A673 (cell line): ENCODE data around the gene PPARA. TPM values are rescaled to one million over a fixed set of nuclear protein-coding genes. Genes with fewer than 3 reads are reported as not detected.

Experiments
- BruUV-seq: library from RNA; stranded (reverse); fragments of 400-500 nt; replicated peaks from 2 replicates; lab custom pipeline; 2021; lab: Mats Ljungman, UMichigan
- CTCF ChIA-PET: fragments of 300-600 bp; sonication (Branson Sonifier 250); formaldehyde crosslinking; loops from one replicate; lab custom pipeline; 2022; ENCODE audit warnings: antibody characterized with exemption; lab: Charles Lee
- POLR2A ChIA-PET: fragments of 300-600 bp; sonication (Branson Sonifier 250); formaldehyde crosslinking; loops from one replicate; lab custom pipeline; 2022; ENCODE audit warnings: antibody characterized with exemption; ENCODE audit not compliant: low non-redundant PET; lab: Charles Lee
- DNase-seq: peaks from one replicate; pipeline ENCODE4 v3.0.0-alpha.2; 2015; ENCODE audit warnings: low spot score
- H3K27ac ChIP-seq: fragments of 200-600 bp; sonication (generic); 2 replicates; pipeline ENCODE4 v1.5.1; 2016; ENCODE audit warnings: mixed run types, low read depth, mild to moderate bottlenecking, mixed read lengths, antibody characterized with exemption, low read length; ENCODE audit not compliant: poor library complexity, severe bottlenecking
- H3K27me3 ChIP-seq: fragments of 200-600 bp; sonication (generic); replicated peaks from 2 replicates; pipeline ENCODE4 v1.6.1; 2017; ENCODE audit warnings: mixed run types, low read depth, mild to moderate bottlenecking, mixed read lengths, antibody characterized with exemption, low read length; ENCODE audit not compliant: insufficient read depth, poor library complexity
- H3K36me3 ChIP-seq: fragments of 200-600 bp; sonication (generic); 2 replicates; pipeline ENCODE4 v1.6.1; 2016; ENCODE audit warnings: mixed run types, mild to moderate bottlenecking, mixed read lengths, antibody characterized with exemption, low read length; ENCODE audit not compliant: insufficient read depth, poor library complexity, severe bottlenecking
- H3K4me1 ChIP-seq: fragments of 200-600 bp; sonication (generic); 2 replicates; pipeline ENCODE4 v1.6.1; 2017; ENCODE audit warnings: mixed run types, mild to moderate bottlenecking, mixed read lengths, antibody characterized with exemption, low read length; ENCODE audit not compliant: insufficient read depth, poor library complexity, severe bottlenecking
- H3K4me3 ChIP-seq: fragments of 200-600 bp; sonication (generic); 2 replicates; pipeline ENCODE4 v1.5.1; 2016; ENCODE audit warnings: low read depth, mixed run types, mild to moderate bottlenecking, mixed read lengths, low read length; ENCODE audit not compliant: poor library complexity, severe bottlenecking
- H3K9me3 ChIP-seq: fragments of 200-600 bp; sonication (generic); 2 replicates; pipeline ENCODE4 v1.6.1; 2016; ENCODE audit warnings: mixed run types, low read depth, mild to moderate bottlenecking, mixed read lengths, antibody characterized with exemption, low read length; ENCODE audit not compliant: poor library complexity, severe bottlenecking
- EZH2 ChIP-seq: fragments of 200-600 bp; sonication (generic); IDR thresholded peaks from 2 replicates; pipeline ENCODE4 v1.6.1; 2017; ENCODE audit warnings: borderline replicate concordance, low read depth, mild to moderate bottlenecking, mixed read lengths, antibody characterized with exemption, low read length; ENCODE audit not compliant: poor library complexity, severe bottlenecking
- intact Hi-C: fragments of 100-400 bp; cut with micrococcal nuclease; formaldehyde crosslinking; loops from one replicate; pipeline ENCODE4 v1.10.0; 2022; ENCODE audit not compliant: unreplicated experiment
- total RNA-seq: library from RNA; stranded (reverse); gene quantifications from 2 replicates; pipeline ENCODE4 v1.2.3, GENCODE V29; 2021
- TF ChIP-seq, protein P1 (sequence below): fragments of 300-800, 200-600 bp; sonication (generic); conservative IDR thresholded peaks from 2 replicates; pipeline ENCODE4 v1.5.1; 2017; ENCODE audit warnings: low read depth, mild to moderate bottlenecking, antibody characterized with exemption, low read length, moderate library complexity, mixed read lengths

The PPARA gene
- total RNA-seq, 1 experiment from 2014 or later: 2.0 TPM

DNA sequence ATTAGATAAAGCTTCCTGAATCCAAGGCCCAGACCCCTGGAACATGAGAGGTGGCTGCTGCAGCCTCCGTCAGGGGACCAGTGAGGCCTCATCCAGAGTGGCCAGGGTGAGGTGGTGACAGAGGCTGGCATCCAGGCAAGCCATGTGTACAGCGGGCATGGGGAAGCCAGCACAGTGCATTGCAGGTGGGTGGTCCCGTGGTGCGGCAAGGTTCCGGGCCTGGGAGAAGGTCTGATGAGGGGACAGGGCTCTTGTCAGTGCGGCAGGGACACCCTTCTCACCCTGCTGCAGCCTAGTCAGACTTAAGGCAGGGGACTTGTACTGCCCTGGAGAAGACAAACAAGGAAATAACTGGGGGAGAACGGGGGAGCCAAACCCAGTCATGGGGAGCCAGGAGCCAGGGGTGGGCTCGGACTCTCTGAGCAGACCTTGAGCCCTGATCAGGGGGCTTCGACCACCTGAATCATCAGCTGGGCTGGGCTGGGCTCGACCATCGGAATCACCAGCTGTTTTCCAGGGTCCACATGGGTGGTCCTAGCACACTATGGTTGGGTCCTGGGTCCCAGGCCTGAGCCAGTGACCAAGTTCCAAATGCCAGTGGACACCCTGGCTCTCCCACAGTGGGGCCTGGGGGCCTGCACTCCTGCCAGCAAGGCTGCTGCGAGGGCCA is 122.6 kb downstream of the PPARA start:
- H3K27me3 ChIP-seq: no peaks in the 10 kb centered on the region
- ChIA-PET POLR2A (no interaction called here), CTCF (no interaction called here)
- H3K4me1 ChIP-seq: peaks cover 4% of the 10 kb centered on the region
- H3K4me3 ChIP-seq: no peak overlapping the region
- no peak for DNase-seq
- no peaks in the 10 kb centered on the region for H3K9me3 ChIP-seq
- no peak overlapping the region for H3K27ac ChIP-seq
- intact Hi-C loops: no loop called here
- H3K36me3 ChIP-seq: peaks cover 9% of the 10 kb centered on the region
- BruUV-seq: no TSS peak
- TF ChIP-seq, protein P1, sequence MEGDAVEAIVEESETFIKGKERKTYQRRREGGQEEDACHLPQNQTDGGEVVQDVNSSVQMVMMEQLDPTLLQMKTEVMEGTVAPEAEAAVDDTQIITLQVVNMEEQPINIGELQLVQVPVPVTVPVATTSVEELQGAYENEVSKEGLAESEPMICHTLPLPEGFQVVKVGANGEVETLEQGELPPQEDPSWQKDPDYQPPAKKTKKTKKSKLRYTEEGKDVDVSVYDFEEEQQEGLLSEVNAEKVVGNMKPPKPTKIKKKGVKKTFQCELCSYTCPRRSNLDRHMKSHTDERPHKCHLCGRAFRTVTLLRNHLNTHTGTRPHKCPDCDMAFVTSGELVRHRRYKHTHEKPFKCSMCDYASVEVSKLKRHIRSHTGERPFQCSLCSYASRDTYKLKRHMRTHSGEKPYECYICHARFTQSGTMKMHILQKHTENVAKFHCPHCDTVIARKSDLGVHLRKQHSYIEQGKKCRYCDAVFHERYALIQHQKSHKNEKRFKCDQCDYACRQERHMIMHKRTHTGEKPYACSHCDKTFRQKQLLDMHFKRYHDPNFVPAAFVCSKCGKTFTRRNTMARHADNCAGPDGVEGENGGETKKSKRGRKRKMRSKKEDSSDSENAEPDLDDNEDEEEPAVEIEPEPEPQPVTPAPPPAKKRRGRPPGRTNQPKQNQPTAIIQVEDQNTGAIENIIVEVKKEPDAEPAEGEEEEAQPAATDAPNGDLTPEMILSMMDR: no peak
- TF ChIP-seq EZH2: no peak

DNA sequence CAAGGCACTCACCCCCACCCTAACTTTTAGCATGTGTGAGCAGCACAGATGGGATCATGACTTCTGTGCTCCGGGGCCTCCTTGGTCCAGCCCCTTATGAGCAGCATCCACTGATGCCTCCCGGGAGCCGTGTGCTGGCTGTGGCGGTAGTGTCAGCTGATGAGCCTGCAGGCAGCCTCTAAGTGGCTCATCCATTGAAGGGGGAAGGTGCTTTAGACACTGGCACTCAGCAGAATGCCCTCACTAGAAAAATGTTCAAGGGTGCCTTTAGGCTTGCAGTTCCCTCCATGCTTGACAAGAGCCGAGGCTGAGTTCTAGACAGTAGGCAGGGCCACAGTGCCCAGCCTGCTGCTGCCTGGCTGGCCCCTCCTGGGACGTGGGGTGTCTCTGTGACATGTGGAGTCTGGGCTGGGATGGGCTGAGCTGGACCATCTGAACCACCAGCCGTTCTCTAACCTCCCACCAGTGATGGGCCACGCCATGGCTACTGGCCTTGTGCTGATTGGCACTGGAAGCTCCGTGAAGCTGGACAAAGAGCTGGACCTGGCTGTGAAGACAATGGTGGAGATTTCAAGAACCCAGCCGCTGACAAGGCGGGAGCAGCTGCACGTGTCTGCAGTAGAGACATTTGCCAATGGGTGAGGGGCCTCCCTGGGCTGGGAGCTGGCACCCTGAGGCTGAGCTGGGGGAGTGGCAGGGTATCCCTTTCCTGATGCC is 123.3 kb downstream of the PPARA start:
- ChIA-PET POLR2A (no interaction called here), CTCF (no interaction called here)
- H3K4me3 ChIP-seq: no peak overlapping the region
- DNase-seq: no peak
- H3K9me3 ChIP-seq: no peaks in the 10 kb centered on the region
- H3K27ac ChIP-seq: no peak overlapping the region
- peaks cover 9% of the 10 kb centered on the region for H3K36me3 ChIP-seq
- TF ChIP-seq, protein P1: no peak
- no peak for TF ChIP-seq EZH2
- intact Hi-C loops: no loop called here
- no peaks in the 10 kb centered on the region for H3K4me1 ChIP-seq
- BruUV-seq: no TSS peak
- H3K27me3 ChIP-seq: no peaks in the 10 kb centered on the region

DNA sequence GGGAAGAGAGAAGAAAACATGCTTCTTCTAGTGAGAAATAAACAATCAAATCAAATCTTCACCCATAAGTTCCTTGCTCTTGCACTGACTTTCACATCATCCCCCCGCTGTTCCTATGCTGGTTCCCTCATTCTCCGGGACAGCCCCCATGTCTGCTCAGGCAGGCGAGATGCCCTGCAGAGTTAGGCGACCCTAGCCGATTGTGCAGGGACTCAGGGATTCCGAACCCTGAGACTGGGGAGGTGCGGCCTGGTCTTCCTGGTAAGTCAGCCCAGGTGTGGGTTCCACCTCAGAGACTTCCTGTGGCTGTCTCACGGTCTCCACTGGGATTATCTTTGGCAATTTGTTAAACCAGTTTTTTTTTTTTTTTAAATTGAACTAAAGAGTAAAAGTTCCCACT is 124.1 kb downstream of the PPARA start:
- ChIA-PET CTCF (no interaction called here), POLR2A (no interaction called here)
- DNase-seq: no peak
- Histone ChIP-seq H3K4me3 (no peak overlapping the region), H3K4me1 (no peaks in the 10 kb centered on the region), H3K36me3 (peaks cover 9% of the 10 kb centered on the region), H3K9me3 (no peaks in the 10 kb centered on the region), H3K27ac (no peak overlapping the region), H3K27me3 (no peaks in the 10 kb centered on the region)
- TF ChIP-seq, protein P1: no peak
- no peak for TF ChIP-seq EZH2
- intact Hi-C loops: no loop called here
- no TSS peak for BruUV-seq
